Tongue (tissue), 2 donors: ENCODE data around the gene TACO1. TPM values are rescaled to one million over a fixed set of nuclear protein-coding genes. Genes with fewer than 3 reads are reported as not detected.
A peak's percentile ranks its signal among the peaks of the same experiment; 100 is the strongest.

ENCODE experiments used
- DNase-seq: peaks from one replicate; pipeline ENCODE4 v3.0.0-alpha.2; 2015
- total RNA-seq: library from RNA; depleted of rRNA; stranded (reverse); fragments of >200 nt; gene quantifications from one replicate; pipeline ENCODE4 v1.2.3, GENCODE V29; 2014

TACO1 gene
- total RNA-seq, 1 donor from 2014 or later, result 13.6 TPM

GRCh38 chr17:63601439-63602371 lies 1.0 kb downstream of the TACO1 start:
- DNase-seq, result peak; percentile 5

DNA sequence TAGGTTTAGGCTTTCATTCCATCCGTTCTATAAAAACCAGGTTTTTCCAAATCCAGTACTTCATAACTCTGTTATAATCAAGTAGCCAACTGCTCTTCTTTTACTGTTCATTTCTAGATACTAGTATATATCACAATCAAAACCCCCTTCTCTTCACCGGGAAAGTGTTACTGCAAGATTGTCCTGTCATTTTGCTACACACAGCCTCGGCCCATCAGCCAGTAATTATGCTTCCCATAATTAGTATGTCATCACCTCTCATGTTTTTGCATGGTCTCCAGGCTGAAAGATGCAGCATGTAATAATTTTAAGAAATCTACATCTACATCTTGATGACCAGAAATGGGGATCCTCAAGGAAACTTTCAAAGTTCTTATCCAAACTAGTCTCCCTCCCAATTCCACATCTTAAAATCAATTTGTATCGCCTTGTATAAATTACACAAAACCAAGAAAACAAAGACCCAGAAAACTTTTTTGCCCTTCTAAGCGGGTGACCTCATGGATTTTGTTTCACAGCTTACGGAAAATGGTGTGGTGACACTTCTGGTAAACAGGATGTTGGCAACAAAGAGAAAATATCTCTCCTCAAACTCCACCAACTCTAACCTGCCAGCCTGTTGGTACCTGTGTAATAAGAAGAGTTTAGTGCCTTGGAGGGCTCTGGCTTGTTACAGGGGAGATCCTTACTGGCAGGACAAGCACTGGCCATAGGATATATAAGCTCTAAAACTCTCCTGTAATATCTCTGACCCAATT lies 9.3 kb downstream of the TACO1 start:
- DNase-seq, result no peak

DNA sequence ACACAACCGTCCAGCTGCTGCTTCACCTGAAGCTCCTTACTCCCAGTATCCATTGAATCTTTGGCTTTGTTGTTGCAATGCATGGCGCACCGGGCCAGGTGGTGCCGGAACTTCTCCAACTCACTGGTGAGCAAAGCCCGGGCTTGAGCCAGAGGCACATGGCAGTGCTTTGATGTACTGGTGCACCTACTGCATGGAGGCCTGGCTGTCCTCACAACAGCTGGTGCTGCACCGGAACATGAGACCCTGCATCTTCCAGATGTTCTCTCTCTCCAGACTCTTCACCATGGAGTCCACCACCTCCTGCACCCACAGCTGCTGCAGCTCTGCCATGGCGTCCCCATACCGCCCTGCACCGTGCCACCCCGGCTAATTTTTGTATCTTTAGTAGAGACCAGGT lies 10.2 kb downstream of the TACO1 start:
- DNase-seq, result no peak

DNA sequence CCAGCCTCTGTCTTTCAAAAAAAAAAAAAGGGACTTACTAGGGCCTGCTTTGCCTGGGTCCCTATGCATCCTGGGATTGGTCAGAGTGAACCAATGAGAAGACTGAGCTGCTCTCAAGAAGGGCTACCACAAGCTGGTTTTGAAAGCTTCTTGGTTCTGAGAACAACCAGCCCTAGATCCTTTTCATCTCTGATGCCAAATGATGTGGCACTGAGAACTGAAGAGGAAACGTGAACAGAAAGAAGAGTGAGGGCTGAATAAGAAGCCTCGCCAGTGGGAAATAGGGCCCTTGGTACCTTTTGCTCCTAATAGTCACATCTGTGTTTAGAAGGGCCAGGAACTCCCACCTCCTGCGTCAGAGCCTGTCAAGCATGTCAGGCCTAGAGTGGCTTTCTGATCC lies 10.7 kb downstream of the TACO1 start:
- DNase-seq, result no peak

DNA sequence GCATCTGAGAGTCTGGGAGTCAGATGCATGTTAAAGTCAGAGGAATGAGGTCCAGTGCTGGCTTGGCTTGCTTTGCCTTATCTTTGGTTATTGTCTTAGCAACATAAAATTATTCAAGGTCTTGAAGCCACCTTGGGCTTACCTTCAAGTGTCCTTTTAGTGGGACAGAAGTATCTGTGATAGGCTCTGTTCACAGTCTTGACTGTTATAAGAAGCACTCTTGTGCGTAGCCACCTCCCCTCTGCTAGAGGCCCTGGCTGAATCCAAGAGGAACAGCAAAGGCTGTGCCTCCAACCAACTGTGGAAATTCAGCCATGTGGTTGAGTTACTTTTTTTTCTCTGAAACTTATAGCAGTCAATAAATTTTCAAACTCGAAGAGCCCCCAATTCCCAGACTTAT lies 13.0 kb downstream of the TACO1 start:
- no peak for DNase-seq

GRCh38 chr17:63621229-63621683 lies 20.6 kb downstream of the TACO1 start:
- DNase-seq, result no peak

- DNase-seq, result peak; percentile 100
These were observed 21.2 kb downstream of the TACO1 start, which contains the start of gene MAP3K3 for GRCh38 chr17:63621684-63622573. TSS of gene MAP3K3 (plus strand) at chr17:63622417. CDS start at chr17:63622760, 343 bp downstream.

GRCh38 chr17:63622574-63623390 lies 22.1 kb downstream of the TACO1 start:
- peak; percentile 72 for DNase-seq

DNA sequence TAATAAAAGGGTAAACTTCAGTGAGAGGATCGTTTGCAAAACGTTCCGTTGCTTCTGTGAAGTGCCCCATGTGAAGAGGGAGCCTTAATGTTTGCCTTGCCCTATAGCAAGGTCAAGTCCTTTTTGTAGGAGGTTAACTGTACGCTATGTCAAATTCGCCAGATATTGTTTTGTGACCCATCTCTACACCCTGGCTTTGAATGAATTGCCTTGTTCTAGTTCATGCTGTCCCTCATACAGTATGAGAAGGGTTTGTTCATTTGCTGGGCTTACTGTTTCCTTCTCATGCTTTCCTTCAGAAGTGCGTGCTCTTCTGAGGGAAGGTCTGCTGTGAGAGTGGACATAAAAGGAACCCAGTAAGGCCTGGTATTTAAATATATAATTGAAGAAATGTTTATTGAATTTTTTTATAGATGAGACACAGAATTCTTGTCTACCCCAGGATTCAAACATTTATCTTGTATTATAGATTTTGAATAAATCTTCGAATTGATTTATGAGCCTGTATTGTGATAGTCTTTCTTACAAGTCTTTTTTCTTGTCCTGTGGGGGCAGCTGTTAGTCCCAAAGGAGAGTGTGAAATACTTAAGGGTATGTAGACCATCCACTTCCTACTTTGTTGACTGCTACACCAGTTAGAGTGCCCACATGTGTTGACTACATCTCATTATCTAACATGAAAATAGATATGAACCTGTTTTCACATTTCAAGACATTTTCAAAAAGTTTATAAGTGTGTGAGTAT lies 23.3 kb downstream of the TACO1 start:
- no peak for DNase-seq

DNA sequence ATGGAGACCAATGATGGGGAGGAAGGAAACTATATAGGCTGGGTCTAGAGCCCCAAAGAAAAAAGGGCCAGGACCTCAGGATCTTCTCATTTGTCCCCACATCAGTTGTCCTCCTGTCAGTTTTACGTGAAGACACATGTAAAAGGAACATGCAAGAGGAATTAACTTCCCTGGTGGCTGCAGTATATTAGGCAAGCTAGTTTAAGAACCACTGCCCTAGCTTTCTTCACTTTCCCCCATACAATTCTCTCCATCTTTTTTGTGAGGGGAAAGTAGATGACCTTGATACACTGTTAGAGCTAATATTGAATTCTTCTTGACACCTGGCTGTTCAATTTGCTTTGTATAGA lies 23.8 kb downstream of the TACO1 start:
- no peak for DNase-seq

DNA sequence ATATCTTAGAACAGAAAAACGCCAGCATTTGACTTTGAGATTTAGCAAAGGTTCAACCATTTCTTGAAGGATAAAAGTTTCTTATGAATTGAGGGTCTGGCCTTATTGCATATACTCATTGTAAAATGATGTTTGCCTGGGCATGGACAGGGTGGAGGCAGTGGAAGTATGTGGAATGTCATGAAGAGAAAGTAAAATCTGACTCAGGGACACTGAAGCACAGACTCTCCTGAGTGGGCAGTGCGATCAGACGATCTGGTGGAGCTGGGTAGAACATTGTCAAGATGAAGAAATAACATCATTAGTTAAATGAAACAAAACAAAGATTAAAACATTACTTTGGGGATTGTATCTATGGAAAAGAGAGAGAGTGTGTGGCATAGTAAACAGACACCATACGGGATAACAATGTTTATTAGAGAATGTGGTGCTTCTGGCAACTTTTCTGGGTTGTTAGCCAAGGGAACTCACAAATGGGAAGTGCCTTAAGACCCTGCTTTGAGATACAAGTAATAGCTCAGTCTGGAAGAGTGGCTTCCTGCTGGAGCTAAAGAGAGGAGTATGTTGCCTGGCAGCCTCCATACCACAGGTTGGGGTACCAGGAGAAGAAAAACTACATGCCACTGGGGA lies 26.0 kb downstream of the TACO1 start:
- no peak for DNase-seq

GRCh38 chr17:63629627-63630026 lies 28.9 kb downstream of the TACO1 start:
- no peak for DNase-seq

DNA sequence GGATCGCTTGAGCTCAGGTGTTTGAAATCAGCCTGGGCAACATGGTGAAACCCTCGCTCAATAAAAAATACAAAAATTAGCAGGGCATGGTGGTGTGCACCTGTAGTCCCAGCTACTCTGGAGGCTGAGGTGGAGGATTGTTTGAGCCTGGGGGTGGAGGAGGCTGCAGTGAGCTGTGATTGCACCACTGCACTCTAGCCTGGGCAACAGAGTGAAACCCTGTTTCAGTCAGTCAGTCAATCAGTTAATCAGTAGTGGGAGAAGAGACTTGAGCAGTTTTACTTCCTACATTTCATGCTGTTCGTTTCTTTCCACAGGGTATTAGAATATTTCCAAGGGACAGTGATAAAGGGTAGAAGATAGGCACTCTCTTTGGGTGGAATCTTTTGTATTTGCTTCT lies 30.4 kb downstream of the TACO1 start:
- DNase-seq, result no peak

DNA sequence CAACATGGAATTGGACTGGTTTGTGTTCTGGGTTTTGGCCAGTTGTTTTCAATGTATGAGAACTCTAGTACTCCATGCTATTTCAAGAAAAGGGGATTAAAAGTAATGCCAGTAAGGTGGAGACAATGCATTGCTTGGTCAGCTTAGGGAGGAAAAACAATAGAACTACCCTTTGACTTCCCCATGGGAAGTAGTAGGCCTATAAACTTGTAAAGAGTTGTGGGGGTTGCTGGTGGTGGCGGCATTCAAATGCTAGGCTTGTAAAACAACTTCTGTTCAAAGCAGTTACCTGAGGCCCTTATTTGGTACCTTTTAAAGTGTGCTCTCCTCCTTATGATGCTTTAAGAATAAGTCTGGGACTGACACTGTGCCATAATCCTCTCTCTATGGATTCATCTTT lies 30.9 kb downstream of the TACO1 start:
- no peak for DNase-seq

- DNase-seq, result no peak
These were observed 33.0 kb downstream of the TACO1 start for GRCh38 chr17:63633742-63634141.

- no peak for DNase-seq
These were observed 33.5 kb downstream of the TACO1 start for GRCh38 chr17:63634163-63634562.

- no peak for DNase-seq
These were observed 34.1 kb downstream of the TACO1 start for GRCh38 chr17:63634816-63635215.

- DNase-seq, result no peak
These were observed 34.6 kb downstream of the TACO1 start for GRCh38 chr17:63635290-63635689.

DNA sequence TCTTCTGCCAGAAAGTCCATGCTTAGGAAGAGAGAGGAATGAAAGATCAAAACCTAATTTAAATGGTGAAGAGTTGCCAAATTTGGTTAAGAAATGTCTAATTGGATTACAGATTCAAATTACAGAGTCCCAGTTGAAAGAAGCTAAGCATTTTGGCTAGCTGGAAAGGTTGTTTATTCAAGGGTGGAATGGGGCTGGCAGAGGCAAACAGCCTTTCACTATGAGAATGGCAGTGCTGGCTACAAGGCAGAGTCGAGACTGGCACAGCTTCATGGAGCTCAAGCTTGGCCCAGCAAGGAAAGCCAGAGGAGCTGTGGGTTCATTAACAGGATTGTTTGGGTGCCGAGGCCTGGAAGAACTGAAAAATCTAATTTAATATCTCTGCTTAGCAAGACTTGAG lies 35.1 kb downstream of the TACO1 start:
- DNase-seq, result no peak

DNA sequence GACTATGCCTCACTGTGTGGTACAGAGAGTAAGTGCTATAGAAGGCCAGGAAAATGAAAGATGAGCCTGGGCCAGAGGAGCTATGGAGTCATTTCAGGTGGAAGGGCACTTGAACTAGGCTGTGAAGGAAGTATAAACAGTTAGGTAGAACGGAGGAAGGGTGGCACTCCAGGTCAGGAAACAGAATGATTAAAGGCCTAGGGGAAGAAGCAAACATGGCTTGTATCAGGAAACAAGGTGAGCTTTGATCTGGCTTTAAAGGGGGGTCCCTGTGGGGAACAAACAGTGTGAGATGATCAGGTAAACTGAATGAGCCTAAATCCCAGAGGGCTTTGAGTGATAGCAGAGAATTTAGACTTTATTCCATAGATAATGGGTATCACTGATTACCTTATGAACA lies 38.4 kb downstream of the TACO1 start:
- DNase-seq, result no peak
